ENCODE results near the gene OPRL1.

OPRL1 gene

DNA sequence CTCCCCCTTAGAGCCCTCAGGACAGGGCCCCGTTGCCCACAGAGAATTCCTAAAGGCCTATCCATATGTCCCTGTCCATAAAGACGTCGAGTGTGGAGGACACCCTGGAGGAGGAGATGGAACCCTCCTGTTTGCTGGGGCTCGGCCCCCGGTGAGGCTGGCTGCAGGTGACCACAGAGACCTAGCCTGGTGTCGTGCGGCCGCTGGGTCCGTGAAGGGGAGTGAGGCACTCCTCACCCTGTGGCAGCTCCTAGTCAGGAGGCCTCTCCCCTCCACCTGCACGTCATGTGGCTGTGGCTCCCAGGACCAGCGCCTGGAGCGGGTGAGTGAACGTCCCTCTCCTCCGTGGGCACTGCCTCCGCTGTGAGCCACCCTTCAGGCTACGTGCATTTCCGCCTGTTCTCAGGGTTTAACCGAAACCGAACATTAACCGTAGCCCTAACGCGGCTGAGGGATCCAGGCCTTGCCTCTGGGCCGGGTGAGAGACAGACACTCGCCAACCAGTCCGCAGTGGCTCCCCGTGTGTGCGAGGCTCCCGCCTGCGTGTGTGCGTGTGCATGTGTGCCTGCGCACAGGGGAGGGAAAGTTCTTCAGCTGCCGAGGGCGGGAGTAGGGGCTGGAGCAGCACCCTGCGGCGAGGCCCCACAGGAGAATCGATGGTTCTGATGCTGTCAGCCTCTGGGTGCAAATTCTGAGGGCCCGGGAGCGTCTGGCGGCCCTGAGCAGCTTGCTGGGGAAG lies 22.8 kb upstream of the OPRL1 start:
- DNase-seq (ENCODE audit: low spot score): no peak

DNA sequence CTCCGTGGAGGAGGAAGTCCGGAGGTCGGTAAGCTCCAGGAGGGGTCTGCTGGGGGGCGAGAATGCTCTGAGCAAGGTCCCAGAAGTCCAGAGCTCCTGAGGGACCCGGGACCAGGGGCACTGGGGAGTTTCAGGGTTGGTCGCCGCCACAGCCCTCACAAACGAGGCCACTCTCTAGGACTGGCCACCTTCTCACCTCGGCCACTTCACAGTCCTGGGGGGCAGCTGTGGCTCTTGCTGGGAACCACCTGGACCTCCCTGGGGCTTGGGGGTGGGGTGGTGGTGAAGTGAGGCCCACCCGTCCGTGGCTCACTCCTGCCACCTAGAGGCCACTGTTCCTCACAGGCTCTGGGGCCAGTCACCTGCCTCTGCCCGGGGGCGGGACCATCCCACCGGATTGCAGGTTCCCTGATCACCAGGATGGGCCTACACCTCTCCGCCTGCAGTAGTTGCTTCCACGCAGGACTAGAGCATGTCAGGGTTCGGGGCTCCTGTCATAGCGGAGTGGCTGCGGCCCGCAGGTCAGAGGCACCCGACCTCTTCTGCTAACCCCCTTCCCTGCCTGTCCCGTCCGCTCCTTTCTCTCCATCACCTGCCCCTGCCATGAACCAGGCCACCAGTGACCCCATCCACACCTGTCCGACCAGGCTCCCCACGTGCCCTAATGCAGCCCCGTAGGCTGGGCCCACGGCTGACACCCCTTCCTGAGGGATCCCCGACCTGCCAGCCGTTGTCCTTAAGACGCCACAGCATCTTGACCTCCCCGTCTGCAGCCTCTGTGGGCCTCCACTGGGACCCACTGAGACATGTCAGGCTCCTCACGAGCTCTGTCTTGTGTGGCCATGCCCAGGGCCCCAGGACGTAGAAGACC lies 22.0 kb upstream of the OPRL1 start:
- peak; percentile 71 for DNase-seq (ENCODE audit: low spot score)

DNA sequence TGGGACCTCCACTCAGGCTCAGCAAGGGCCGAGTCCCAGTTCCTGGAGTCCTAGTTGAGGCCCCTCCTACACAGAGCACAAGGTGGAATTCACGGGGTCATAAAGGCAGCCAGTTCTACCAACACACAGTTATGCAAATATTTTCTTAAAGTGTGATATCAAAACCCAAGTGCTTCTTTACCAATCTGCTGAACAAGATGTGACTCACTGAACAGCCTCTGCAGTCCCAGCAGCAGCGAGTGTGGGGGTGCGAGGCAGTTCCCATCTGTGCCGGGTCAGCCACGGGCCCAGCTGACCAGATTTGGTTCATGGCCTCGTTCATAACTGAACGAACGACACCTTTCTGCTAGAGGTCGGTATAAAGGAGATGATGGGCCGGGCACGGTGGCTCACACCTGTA lies 21.3 kb upstream of the OPRL1 start:
- DNase-seq (ENCODE audit: low spot score): no peak

DNA sequence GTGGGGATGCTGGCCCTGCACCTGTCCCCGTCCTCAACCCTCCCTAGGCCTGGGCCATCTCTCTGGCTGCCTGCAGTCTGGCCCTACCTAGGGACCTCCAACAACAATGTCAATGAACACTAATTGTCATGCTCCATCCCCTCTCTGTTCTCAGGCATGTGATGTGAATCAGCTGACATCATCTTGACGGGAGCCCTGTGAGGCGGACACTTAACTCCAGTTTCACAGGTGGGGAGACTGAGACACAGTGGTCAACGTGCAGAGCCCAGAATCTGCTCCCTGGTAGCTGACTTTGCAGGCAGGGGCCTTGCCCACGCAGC lies 17.6 kb upstream of the OPRL1 start:
- no peak for DNase-seq (ENCODE audit: low spot score)

DNA sequence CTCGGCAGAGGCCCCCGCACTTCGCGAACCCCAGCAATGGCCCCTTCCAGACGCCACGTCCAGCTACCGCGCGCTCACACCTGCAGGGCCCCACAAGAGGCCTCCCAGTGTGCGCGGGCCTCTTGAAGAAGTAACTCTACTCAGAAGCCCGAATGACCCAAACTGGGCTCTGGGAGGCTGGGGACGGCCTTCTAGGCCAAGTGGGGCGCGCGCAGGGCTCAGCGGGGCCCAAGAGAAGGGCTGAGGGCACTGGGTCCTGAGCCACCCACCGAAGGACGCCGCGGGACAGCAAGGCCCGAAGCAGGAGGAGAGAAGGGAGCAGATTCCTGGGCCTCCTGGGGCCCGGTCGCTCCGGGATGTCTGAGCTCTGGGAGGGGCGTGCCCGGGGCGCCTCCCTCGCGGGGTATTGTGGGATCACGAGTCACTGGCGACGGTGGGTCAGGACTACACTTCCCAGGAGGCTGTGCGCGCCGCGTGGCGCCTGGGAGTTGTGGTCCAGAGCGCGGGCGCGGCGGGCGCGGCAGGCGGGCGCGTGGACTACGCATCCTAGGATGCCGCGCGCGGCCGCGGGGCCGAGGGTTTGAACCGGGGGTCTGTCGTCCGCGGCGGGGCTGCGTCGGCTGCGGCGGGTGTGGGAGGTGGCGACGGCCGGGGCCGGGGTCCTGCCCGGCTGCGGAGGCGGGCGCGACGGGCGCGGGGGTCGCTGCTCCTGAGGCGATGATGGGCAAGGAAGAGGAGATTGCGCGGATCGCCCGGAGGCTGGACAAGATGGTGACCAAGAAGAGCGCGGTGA lies 17.1 kb upstream of the OPRL1 start, which contains the start of gene TCEA2:
Gene TCEA2 (plus strand): TSS at position 603 of the 793 bp plus-strand sequence. CDS start 115 bp downstream, at position 718.
- DNase-seq (ENCODE audit: low spot score): peak; percentile 96

DNA sequence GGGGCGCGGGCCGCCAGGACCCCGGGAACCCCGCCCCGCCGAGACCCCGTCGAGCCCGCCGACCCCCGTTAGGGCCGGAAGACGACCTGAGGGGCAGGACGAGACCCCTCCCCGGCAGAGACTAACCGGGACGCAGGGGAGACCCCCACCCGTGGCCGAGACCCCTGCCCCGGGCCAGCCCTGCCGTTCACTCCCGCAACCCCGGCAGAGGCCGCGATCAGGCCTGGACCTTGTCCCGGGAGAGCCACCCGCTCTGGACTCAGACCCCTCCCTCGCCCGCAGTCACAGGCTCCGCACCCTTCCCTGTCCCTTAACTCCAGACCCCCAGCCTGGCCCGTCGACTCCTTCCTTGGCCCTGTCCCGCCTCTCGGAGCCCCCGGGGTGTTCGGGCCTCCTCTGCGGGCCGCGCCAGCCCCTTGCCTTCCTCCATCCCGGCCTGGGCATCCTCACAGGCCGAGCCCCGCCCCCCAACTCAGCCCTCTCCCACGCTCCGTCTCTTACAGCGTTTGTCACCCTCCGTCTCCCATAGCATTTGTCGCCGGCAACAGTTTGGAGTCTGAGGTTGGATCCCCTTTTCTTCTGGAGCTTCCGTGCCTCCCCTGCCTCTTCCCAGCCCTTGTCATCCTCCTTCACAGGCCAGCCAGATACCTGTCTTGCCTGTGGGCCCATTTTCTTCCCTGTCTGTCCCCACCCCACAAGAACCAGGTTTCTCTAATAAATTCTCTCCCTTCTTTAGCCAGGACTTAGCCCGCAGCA lies 16.3 kb upstream of the OPRL1 start:
- no peak for DNase-seq (ENCODE audit: low spot score)

DNA sequence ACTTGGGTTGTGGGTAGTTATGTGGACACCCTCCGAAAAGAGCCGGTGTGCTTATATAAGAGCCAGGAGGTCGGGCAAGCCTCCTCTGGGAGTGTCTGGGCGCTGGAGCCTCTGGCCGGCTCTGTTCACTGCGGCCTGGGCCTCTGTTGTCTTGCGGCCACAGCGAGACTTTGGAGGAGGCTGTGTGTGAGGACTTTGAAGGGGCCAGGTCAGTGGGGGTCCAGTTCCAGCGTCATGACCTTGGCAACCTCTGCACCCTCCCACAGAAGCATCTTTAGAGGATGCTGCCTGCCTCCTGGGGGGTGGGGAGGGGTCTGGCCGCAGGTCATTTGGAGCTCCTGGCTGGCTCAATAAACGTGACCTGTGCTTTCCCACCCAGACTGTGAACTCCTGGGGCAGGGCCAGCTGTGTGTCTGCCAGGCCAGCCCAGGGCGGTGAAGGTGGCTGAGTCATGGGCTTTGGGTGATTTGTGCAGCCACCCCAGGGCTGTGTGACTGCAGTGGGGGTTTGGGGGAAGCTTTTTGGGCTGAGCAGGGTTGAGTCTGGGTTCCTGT lies 15.7 kb upstream of the OPRL1 start:
- DNase-seq (ENCODE audit: low spot score): no peak

DNA sequence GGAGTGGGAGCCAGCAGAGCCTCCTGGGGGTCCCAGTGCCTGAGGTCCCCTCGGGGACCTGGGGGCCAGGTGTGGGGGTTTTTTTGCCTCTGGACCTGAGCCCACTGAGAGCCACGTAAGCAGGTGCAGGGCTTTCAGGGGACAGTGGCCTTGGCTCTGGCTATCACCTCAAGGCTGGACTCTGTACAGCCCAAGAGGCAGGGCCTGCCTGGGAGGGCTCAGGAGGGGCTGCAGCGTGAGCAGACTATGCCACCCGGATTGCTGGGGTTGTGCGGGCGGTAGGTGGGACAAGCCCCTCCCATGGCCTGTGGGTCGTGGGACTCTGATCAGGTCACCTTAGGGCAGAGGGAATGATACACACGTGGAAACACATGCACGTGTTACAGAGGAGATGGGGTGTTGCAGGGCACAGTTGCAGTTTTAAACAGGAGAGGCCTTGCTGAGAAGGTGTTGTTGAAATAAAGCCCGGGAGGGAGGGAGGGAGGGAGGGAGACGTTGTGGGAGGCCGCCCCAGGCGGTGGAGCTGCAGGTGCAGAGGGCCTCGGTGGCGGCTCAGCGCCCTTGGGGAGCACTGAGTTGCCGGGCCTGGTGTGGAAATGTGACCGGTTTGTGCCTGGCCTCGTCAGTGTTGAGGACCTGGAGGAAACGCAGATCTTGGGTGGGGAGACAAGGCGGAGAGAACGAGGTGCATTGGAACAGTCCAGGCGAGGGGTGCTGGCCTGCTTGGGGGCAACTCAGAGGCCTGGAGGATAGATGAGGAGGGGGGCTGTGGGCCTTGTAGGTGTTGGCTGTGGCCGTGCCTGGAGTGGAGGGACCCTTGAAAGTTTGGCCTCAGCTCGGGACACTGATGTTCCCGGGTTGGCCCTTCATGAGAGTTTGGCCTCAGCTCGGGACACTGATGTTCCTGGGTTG lies 14.6 kb upstream of the OPRL1 start:
- no peak for DNase-seq (ENCODE audit: low spot score)

DNA sequence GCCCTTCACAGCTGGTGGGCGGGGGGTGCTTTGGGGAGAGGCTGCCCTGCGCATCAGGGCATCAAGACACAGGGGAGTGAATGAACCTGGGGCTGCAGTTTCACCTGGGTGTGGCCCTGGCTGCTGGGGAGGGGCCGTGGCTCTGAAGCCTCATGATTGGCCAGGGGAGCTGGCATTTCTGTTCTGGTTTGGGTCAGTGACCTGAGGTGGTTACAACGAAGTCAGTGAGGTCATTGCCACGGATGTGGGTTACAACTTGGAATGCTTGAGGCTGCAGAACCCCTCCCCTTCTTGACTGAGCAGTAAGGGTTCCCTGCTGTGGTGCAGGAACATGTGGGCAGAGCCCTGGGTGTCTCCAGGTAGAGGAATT lies 13.9 kb upstream of the OPRL1 start:
- DNase-seq (ENCODE audit: low spot score): peak; percentile 96

DNA sequence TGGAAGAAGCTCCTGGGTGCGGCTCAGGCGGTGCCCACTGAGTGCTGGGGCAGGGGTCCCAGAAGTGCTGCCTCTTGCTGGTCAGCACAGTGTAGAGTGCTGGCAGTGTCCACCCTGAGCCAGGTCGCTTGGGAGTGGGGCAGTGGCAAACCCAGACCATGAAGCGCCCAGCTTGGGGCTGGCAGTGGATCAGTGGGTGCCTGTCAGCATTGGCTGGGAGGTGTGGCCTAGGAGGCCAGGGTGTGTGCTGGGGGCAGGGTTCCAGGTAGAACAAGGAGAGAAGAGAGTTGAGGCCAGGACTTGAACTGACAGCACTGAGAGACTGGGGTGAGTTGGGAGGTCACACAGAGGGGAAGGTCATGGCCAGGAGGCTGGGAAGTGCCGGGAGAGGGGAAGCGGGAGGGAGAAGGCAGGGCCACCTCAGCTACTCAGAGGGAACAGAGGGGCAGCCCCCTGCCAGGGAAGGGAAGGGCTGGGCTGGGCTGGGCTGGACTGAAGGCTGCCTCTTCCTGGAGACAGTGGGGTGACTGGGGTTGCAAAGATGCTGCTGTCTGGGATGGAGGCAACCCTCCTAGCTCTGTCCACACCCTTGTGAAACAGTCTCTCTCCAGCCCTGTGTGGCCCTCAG lies 12.8 kb upstream of the OPRL1 start:
- no peak for DNase-seq (ENCODE audit: low spot score)

DNA sequence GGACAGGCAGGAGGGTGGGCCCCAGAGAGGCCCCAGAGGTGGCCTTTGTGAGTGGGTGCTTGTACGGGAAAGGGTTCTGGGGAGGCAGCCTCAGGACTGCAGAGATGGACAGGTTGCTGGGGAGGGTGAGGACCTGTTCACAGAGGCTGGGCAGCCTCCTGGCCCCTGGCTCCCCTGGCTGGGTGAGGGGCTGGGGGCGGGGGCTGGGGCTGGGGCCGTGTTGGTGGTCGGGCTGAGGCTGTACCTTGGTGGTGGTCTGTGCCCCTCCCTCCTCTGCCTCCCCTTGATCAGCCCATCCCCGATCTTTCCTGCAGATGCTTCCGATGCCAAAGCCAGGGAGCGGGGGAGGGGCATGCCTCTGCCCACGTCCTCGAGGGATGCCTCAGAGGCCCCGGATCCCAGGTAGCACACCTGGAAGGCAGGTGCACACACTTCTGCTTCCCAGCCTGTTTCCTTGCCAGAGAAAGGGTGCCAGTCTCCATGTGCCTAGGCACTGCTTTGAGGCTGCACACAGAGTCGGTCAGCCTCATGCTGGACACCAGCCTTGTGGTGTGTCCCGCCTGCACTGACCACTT lies 12.1 kb upstream of the OPRL1 start:
- no peak for DNase-seq (ENCODE audit: low spot score)

DNA sequence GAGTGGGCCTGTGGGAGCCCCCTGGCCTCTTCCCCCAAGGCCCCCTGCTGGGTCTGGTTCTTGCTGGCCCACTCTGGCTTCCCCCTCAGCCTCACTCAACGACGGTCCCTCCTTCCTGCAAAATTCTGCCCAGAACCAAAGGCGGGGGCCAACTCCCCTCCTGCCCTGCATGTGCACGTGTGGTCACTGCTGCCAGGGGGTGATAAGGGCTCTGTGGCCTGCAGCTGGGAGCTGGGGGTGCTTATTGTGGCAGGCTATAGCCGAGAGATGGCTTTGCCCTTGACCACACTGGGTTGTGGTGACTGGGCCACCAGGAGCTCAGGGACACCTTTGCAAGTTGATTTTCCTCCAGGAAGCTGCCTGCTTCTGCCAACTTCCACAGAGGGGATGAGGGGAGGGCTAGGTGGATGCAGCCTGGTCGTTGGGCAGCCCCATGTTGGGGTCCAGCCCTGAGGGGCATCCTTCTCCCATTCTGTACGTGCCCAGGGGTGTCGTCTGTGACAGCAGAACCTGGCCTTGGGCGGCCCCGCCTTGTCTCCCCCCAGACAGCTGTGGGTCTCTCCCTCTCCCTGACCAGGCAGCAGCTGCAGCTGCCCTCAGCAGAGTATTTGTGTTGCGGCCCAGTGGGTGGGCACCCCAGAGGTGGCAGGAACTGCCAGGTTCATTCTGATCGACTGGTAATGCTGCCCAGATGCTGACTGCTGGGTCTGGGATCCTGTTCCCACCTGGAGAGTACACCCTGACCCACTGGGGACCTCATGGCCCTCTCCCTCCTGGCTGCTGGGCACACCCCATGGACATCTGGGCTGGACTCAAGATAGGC lies 11.3 kb upstream of the OPRL1 start:
- no peak for DNase-seq (ENCODE audit: low spot score)

DNA sequence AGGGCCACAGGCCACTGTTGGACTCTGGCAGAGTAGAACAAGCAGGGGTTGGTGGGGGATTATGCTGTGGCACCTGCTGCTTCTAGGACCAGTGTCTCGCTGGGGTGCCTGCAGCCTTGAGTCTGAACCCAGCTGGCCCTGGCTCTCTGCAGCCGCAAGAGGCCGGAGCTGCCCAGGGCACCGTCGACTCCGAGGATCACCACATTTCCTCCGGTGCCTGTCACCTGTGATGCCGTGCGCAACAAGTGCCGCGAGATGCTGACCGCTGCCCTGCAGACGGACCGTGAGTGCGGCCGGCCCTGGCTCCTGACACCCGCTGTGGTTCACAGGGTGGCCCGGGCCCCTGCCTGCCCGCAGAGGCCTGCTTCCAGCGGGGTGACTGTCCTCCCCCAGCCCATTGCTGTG lies 10.7 kb upstream of the OPRL1 start:
- no peak for DNase-seq (ENCODE audit: low spot score)

DNA sequence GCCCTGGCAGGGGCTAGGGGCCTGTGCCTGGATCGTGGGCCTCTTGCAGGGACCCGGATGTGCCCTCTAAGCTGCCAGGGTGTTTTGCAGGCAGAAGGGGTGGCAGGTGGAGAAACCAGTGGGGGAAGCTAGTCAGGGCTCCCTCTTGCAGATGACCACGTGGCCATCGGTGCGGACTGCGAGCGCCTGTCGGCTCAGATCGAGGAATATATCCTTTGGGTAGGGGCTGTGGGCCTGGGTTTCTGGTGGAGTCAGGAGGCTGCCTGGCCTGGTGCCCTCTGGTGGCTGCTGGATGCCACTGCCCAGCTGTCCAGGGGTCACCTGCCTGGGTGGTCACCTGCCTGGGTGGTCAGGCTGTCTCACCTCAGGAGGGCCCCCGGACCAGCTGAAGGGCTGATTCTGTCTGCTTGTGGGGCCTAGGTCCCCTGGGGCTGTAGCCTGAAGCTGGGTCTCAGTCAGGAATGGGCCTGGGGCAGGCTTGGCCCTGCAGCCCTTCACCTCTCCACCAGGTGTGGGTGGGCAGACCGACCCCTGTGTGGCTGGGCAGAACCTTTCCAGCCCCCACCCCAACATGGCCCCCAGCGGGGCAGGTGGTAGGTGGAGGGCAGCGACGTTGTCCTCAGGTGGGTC lies 10.2 kb upstream of the OPRL1 start:
- DNase-seq (ENCODE audit: low spot score): no peak

DNA sequence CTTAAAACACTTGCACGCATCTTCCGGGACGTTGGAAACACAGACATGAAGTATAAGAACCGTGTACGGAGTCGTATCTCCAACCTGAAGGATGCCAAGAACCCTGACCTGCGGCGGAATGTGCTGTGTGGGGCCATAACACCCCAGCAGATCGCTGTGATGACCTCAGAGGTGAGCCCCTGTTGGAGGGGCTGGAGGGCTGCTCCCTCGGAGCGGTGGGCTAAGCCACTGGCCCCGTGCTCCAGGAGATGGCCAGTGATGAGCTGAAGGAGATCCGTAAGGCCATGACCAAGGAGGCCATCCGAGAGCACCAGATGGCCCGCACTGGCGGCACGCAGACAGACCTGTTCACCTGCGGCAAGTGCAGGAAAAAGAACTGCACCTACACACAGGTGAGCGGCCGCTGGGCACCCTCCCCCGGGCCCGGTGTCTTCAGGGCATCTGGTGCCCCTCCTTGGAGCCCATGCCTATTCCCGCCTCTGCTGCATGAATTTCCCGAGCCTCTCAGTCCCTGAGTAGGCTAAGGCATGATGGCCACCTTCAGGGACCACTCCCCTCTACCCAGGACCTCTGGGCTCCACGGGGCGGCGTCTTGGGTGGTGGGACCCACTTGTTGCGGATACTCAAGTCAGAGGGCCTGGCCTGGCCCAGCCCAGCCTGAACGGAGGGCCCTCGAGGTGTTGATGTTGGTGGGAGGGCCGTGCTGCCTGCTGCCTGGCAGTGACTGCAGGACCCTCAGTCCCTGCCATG lies 9.5 kb upstream of the OPRL1 start:
- no peak for DNase-seq (ENCODE audit: low spot score)

DNA sequence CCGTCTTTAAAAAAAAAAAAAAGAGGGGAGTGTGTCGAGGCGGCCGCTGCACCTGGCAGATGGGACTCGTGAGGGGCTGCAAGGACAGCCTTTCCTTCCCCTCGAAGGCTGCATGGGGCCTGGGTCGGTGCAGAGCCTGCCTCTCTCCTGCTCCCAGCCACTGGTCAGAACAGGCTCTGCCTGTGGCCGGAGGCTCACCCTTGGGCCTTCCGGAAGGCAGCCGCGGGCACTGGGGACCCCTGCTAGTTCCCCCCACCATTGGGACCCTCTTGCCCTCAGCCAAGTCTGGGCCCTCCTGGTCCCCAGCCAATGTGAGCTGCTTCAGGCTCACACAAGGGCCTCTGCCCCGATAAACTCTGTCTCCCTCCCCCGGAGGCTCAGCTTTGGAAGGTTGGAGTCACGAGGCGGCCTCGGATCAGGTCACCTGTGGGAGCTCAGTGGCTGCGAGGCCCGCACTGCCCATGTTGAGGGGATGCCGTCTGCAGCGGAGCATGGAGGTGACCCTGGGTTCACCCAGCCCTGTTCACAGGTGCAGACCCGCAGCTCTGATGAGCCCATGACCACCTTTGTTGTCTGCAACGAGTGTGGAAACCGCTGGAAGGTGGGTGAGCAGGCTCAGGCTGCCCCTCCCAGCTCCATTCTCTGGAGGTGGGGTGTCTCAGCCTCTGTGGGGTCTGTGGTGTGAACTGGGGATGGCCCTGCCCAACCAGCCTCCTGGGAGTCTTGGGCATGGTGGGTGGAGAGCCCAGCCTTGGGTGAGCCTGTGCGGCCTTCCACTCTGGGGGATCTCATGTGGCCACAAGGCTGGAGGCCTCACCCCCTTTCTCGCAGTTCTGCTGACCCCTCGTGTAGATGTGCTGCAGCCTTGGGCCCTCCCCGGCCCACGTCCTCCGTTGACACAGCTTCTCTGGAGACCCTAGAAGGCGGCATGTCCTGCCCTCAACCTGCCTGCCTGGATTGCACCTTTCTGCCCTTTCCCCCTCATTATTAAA lies 8.2 kb upstream of the OPRL1 start:
- DNase-seq (ENCODE audit: low spot score): no peak
